HCT116 (cell line): ENCODE data around the gene TRIP10. TPM values are rescaled to one million over a fixed set of nuclear protein-coding genes. Genes with fewer than 3 reads are reported as not detected.

Source experiments
- ATAC-seq: fragments of 200-7000 bp; cut with Tn5 transposase; 2 replicates; pipeline ENCODE4 v1.9.1; 2020; ENCODE audit warnings: mild to moderate bottlenecking, moderate library complexity
- BruUV-seq: library from RNA; stranded (reverse); fragments of 400-500 nt; replicated peaks from 2 replicates; lab custom pipeline; 2021; lab: Mats Ljungman, UMichigan
- CTCF ChIA-PET: fragments of 300-600 bp; sonication (Branson Sonifier 250); formaldehyde crosslinking; loops from one replicate; lab custom pipeline; 2021; ENCODE audit warnings: antibody characterized with exemption; lab: Charles Lee
- POLR2A ChIA-PET: fragments of 300-600, 350-600 bp; sonication (Branson Sonifier 250); formaldehyde crosslinking; loops from one replicate; lab custom pipeline; 2021; ENCODE audit warnings: antibody characterized with exemption; lab: Charles Lee
- RAD21 ChIA-PET, 2 experiments: fragments of 300-600 bp; sonication (Branson Sonifier 250); formaldehyde crosslinking; loops; one replicate each; lab custom pipeline; 2023; ENCODE audit warnings: low total read pairs in 2 of 2; ENCODE audit not compliant: uncharacterized antibody in 2 of 2, unreplicated experiment in 2 of 2, low non-redundant PET in 1 of 2; lab: Charles Lee
- DNase-seq: peaks from one replicate; pipeline ENCODE4 v3.0.0-alpha.2; 2010; ENCODE audit warnings: low read depth, low spot score
- H2AFZ ChIP-seq: fragments of 200-600 bp; shearing (Covaris generic), sonication (generic); 2 replicates; pipeline ENCODE4 v1.6.1; 2017; ENCODE audit warnings: low read depth, mixed run types, mixed read lengths, antibody characterized with exemption, low read length; ENCODE audit not compliant: poor library complexity, severe bottlenecking
- H3K27ac ChIP-seq: 2 replicates; pipeline ENCODE4 v1.5.1; 2012; ENCODE audit warnings: low read depth, low read length
- H3K27me3 ChIP-seq: fragments of 200-600 bp; sonication (generic); 2 replicates; pipeline ENCODE4 v1.6.1; 2016; ENCODE audit warnings: mixed run types, low read length, mixed read lengths; ENCODE audit not compliant: insufficient read depth
- H3K36me3 ChIP-seq, 2 experiments: fragments of 200-500 bp in 1 of 2; fragments of 200-600 bp in 1 of 2; sonication (Bioruptor generic) in 1 of 2; sonication (generic) in 1 of 2; 2 replicates each; pipeline versions ENCODE4 v1.5.1 to v1.6.1; 2014 to 2016; ENCODE audit warnings: low read length in 2 of 2, inconsistent platforms in 1 of 2, mixed read lengths in 1 of 2, mixed run types in 1 of 2; ENCODE audit not compliant: insufficient read depth in 2 of 2, control insufficient read depth in 1 of 2
- H3K4me1 ChIP-seq, 2 experiments: fragments of 200-600 bp in 1 of 2; sonication (generic) in 1 of 2; 2 replicates each; pipeline versions ENCODE4 v1.5.1 to v1.6.1; 2012 to 2017; ENCODE audit warnings: low read length in 2 of 2, inconsistent platforms in 1 of 2, mild to moderate bottlenecking in 1 of 2, mixed read lengths in 1 of 2, mixed run types in 1 of 2, moderate library complexity in 1 of 2; ENCODE audit not compliant: insufficient read depth in 2 of 2, control insufficient read depth in 1 of 2
- H3K4me2 ChIP-seq: fragments of 200-600 bp; sonication (generic); 2 replicates; pipeline ENCODE4 v1.6.1; 2017; ENCODE audit warnings: mixed run types, low read length, mixed read lengths
- H3K4me3 ChIP-seq, 2 experiments: fragments of 200-600 bp in 1 of 2; sonication (generic) in 1 of 2; replicated peaks in 1 of 2; 2 replicates each; pipeline ENCODE4 v1.5.1; 2011 to 2016; ENCODE audit warnings: low read length in 2 of 2, control low read depth in 1 of 2, low read depth in 1 of 2, mild to moderate bottlenecking in 1 of 2, mixed read lengths in 1 of 2, mixed run types in 1 of 2
- H3K79me2 ChIP-seq: fragments of 200-600 bp; sonication (generic); 2 replicates; pipeline ENCODE4 v1.6.1; 2017; ENCODE audit warnings: mild to moderate bottlenecking, mixed run types, low read length, moderate library complexity, mixed read lengths; ENCODE audit not compliant: insufficient read depth
- H3K9ac ChIP-seq: fragments of 200-600 bp; sonication (generic); 2 replicates; pipeline ENCODE4 v1.6.1; 2016; ENCODE audit warnings: low read length, mixed read lengths
- H3K9me2 ChIP-seq: fragments of 200-600 bp; sonication (generic), shearing (Covaris generic); 2 replicates; pipeline ENCODE4 v1.6.1; 2017; ENCODE audit warnings: mixed run types, mild to moderate bottlenecking, moderate library complexity; ENCODE audit not compliant: insufficient read depth
- H3K9me3 ChIP-seq, 2 experiments: fragments of 200-500 bp in 1 of 2; fragments of 200-600 bp in 1 of 2; sonication (Bioruptor generic) in 1 of 2; sonication (generic) in 1 of 2; 2 replicates each; pipeline ENCODE4 v1.6.1; 2014 to 2017; ENCODE audit warnings: low read length in 2 of 2, mixed read lengths in 2 of 2, inconsistent platforms in 1 of 2, low read depth in 1 of 2, mild to moderate bottlenecking in 1 of 2, mixed run types in 1 of 2, moderate library complexity in 1 of 2; ENCODE audit not compliant: control insufficient read depth in 1 of 2, insufficient read depth in 1 of 2
- H4K20me1 ChIP-seq: fragments of 200-600 bp; sonication (generic), shearing (Covaris generic); 2 replicates; pipeline ENCODE4 v1.6.1; 2017; ENCODE audit warnings: mixed run types, mild to moderate bottlenecking, moderate library complexity; ENCODE audit not compliant: insufficient read depth
- ATF3 ChIP-seq: IDR thresholded peaks from 2 replicates; pipeline ENCODE4 v1.6.1; 2012
- CBX3 ChIP-seq: IDR thresholded peaks from 2 replicates; pipeline ENCODE4 v1.6.1; 2012; ENCODE audit warnings: low read depth
- CEBPB ChIP-seq: IDR thresholded peaks from 2 replicates; pipeline ENCODE4 v1.6.1; 2012; ENCODE audit warnings: low read depth
- CTCF ChIP-seq, 3 experiments: fragments of 200-600 bp in 1 of 3; sonication (generic) in 1 of 3; IDR thresholded peaks in 2 of 3; conservative IDR thresholded peaks in 1 of 3; 2 replicates each; pipeline ENCODE4 v1.5.1; 2012 to 2017; ENCODE audit warnings: low read depth in 2 of 3, low read length in 2 of 3, antibody characterized with exemption in 1 of 3, borderline replicate concordance in 1 of 3, control low read depth in 1 of 3, mild to moderate bottlenecking in 1 of 3, mixed read lengths in 1 of 3, mixed run types in 1 of 3, moderate library complexity in 1 of 3; ENCODE audit not compliant: insufficient read depth in 1 of 3
- EGR1 ChIP-seq: IDR thresholded peaks from 2 replicates; pipeline ENCODE4 v1.6.1; 2012; ENCODE audit warnings: low read depth
- ELF1 ChIP-seq: IDR thresholded peaks from 2 replicates; pipeline ENCODE4 v1.6.1; 2012; ENCODE audit warnings: low read depth, borderline replicate concordance
- EZH2 ChIP-seq: fragments of 200-600 bp; sonication (generic); IDR thresholded peaks from 2 replicates; pipeline ENCODE4 v1.6.1; 2017; ENCODE audit warnings: antibody characterized with exemption, mixed run types
- EZH2phosphoT487 ChIP-seq: fragments of 200-600 bp; IDR thresholded peaks from 2 replicates; pipeline ENCODE4 v1.6.1; 2018; ENCODE audit warnings: antibody characterized with exemption, borderline replicate concordance
- FOSL1 ChIP-seq: IDR thresholded peaks from 2 replicates; pipeline ENCODE4 v1.6.1; 2012; ENCODE audit warnings: low read depth
- POLR2AphosphoS5 ChIP-seq: IDR thresholded peaks from 2 replicates; pipeline ENCODE4 v1.6.1; 2011; ENCODE audit warnings: mild to moderate bottlenecking, low read depth, low read length, moderate library complexity
- RAD21 ChIP-seq: IDR thresholded peaks from 2 replicates; pipeline ENCODE4 v1.6.1; 2012; ENCODE audit warnings: low read depth, mild to moderate bottlenecking
- REST ChIP-seq: IDR thresholded peaks from 2 replicates; pipeline ENCODE4 v1.6.1; 2012; ENCODE audit warnings: low read depth
- SIN3A ChIP-seq: IDR thresholded peaks from 2 replicates; pipeline ENCODE4 v1.6.1; 2012; ENCODE audit warnings: low read depth
- SP1 ChIP-seq: IDR thresholded peaks from 2 replicates; pipeline ENCODE4 v1.6.1; 2012; ENCODE audit warnings: low read depth
- SRF ChIP-seq: IDR thresholded peaks from 2 replicates; pipeline ENCODE4 v1.6.1; 2012; ENCODE audit warnings: low read depth
- TCF7L2 ChIP-seq: IDR thresholded peaks from 2 replicates; pipeline ENCODE4 v1.7.0; 2011; ENCODE audit warnings: borderline replicate concordance, inconsistent platforms; ENCODE audit not compliant: insufficient read depth, insufficient read length; ENCODE audit errors: extremely low read depth
- ZFX ChIP-seq: fragments of 450-650 bp; IDR thresholded peaks from 2 replicates; pipeline ENCODE4 v1.6.1; 2017
- ZNF274 ChIP-seq: fragments of 200-500 bp; sonication (Bioruptor generic); IDR thresholded peaks from 2 replicates; pipeline ENCODE4 v1.6.1; 2014; ENCODE audit warnings: mild to moderate bottlenecking, low read depth, low read length, inconsistent platforms
- intact Hi-C: fragments of 100-400 bp; cut with micrococcal nuclease; formaldehyde crosslinking; loops from 2 replicates; pipeline ENCODE4 v1.10.0; 2022
- total RNA-seq: library from RNA; stranded (reverse); gene quantifications from one replicate; pipeline ENCODE4 v1.2.1, GENCODE V29; 2021; ENCODE audit not compliant: unreplicated experiment

The TRIP10 gene
- total RNA-seq, 1 experiment from 2014 or later, result 111 TPM

- peak overlapping the region; percentile 23 for H3K4me2 ChIP-seq
- no peaks in the 10 kb centered on the region for H4K20me1 ChIP-seq
- ChIA-PET POLR2A (interaction anchor here (0.6 kb wide), 2 partner anchors 37 to 128 kb away, joined by 4 to 5 read pairs; no protein-coding TSS in a partner anchor), RAD21 (interaction anchor here in 1 of 2 experiments (0.7 kb wide), 1 partner anchor 182 kb away, joined by 7 read pairs; no protein-coding TSS in a partner anchor)
- H3K9me3 ChIP-seq, result no peaks in the 10 kb centered on the region
- H3K79me2 ChIP-seq, result peaks cover 9% of the 10 kb centered on the region
- H3K9ac ChIP-seq, result no peak overlapping the region
- no peaks in the 10 kb centered on the region; a peak in 2 of 4 replicates for H3K36me3 ChIP-seq
- H3K4me3 ChIP-seq, result no peak overlapping the region
- H2AFZ ChIP-seq, result no peak overlapping the region
- peak; percentile 37 for ATAC-seq
- peaks cover 12 to 24% of the 10 kb centered on the region in 2 experiments for H3K4me1 ChIP-seq
- H3K27ac ChIP-seq, result peak overlapping the region; percentile 45; the same call in 1 of the 2 replicates
- TF ChIP-seq CEBPB, result no peak
- no peak for TF ChIP-seq SIN3A
- TF ChIP-seq FOSL1, result no peak
- TF ChIP-seq TCF7L2, result no peak
- TF ChIP-seq EZH2phosphoT487, result no peak
- no peak for TF ChIP-seq ZFX
- TF ChIP-seq EZH2, result no peak
- TF ChIP-seq EGR1, result no peak
- TF ChIP-seq ELF1, result no peak
- TF ChIP-seq SP1, result no peak
- no peak for TF ChIP-seq CTCF (IDR thresholded peaks at IDR 0.05 in 2 of 3, conservative IDR thresholded peaks at IDR 0.05 in 1 of 3; ENCODE audit: borderline replicate concordance in 1 of 3, insufficient read depth in 1 of 3, low read depth in 2 of 3, low read length in 2 of 3)
- no peak for TF ChIP-seq REST
- TF ChIP-seq ATF3, result no peak
- TF ChIP-seq ZNF274, result no peak
- no peak for TF ChIP-seq SRF
- TF ChIP-seq RAD21, result no peak
- no peak for TF ChIP-seq POLR2AphosphoS5
- no peak for TF ChIP-seq CBX3
- TF ChIP-seq, all 23 proteins: peak for 0
- DNase-seq, result no peak
- CTCF ChIA-PET, result no interaction called here
- Histone ChIP-seq H3K27me3 (no peaks in the 10 kb centered on the region), H3K9me2 (no peaks in the 10 kb centered on the region)
- BruUV-seq, result no TSS peak
- intact Hi-C loops, result no loop called here
Measured at GRCh38 chr19:6730941-6731670, 8.4 kb upstream of the TRIP10 start.
